H1 (cell line): ENCODE measurements around the gene THPO. TPM values are rescaled to one million over a fixed set of nuclear protein-coding genes. Genes with fewer than 3 reads are reported as not detected.

Experiments used
- CTCF ChIA-PET: fragments of 300-600 bp; sonication (Branson Sonifier 250); formaldehyde crosslinking; loops from one replicate; lab custom pipeline; 2021; ENCODE audit not compliant: partially characterized antibody; lab: Charles Lee
- POLR2A ChIA-PET: fragments of 300-600 bp; sonication (Branson Sonifier 250); formaldehyde crosslinking; loops from one replicate; lab custom pipeline; 2021; ENCODE audit warnings: inconsistent platforms; ENCODE audit not compliant: partially characterized antibody; lab: Charles Lee
- DNase-seq, 2 experiments: peaks; one replicate each; pipeline versions ENCODE4 v3.0.0 to v3.0.0-alpha.2; 2010 to 2022; ENCODE audit warnings: low spot score in 2 of 2, low read depth in 1 of 2, mixed read lengths in 1 of 2
- FAIRE-seq: peaks from 2 replicates; lab custom pipeline; 2011; peaks lifted over from hg19 to GRCh38; lab: Jason Lieb, UNC
- H2AFZ ChIP-seq: 2 replicates; pipeline ENCODE4 v1.8.1; 2012; ENCODE audit warnings: low read length, inconsistent platforms
- H2AK5ac ChIP-seq: 2 replicates; pipeline ENCODE4 v1.6.1; 2013; ENCODE audit warnings: low read depth, low read length
- H2BK120ac ChIP-seq: replicated peaks from 2 replicates; pipeline ENCODE3; 2013; ENCODE audit warnings: low read depth, low read length, inconsistent platforms
- H2BK12ac ChIP-seq: 2 replicates; pipeline ENCODE4 v1.6.1; 2013; ENCODE audit warnings: low read depth, low read length
- H2BK15ac ChIP-seq: 2 replicates; pipeline ENCODE4 v1.6.1; 2013; ENCODE audit warnings: low read length
- H2BK20ac ChIP-seq: 2 replicates; pipeline ENCODE4 v1.6.1; 2013; ENCODE audit warnings: low read length
- H2BK5ac ChIP-seq: 2 replicates; pipeline ENCODE4 v1.6.1; 2013; ENCODE audit warnings: low read depth, low read length
- H3K14ac ChIP-seq: 2 replicates; pipeline ENCODE4 v1.6.1; 2013; ENCODE audit warnings: inconsistent platforms; ENCODE audit not compliant: insufficient read length
- H3K18ac ChIP-seq: 2 replicates; pipeline ENCODE4 v1.6.1; 2013; ENCODE audit warnings: low read length; ENCODE audit errors: extremely low read depth
- H3K23ac ChIP-seq: 2 replicates; pipeline ENCODE4 v1.6.1; 2013; ENCODE audit warnings: inconsistent platforms; ENCODE audit not compliant: insufficient read length
- H3K23me2 ChIP-seq: 2 replicates; pipeline ENCODE4 v1.6.1; 2013; ENCODE audit warnings: low read depth, low read length
- H3K27ac ChIP-seq: 2 replicates; pipeline ENCODE4 v1.6.1; 2011; ENCODE audit warnings: low read depth, low read length, inconsistent platforms
- H3K27me3 ChIP-seq, 4 experiments: replicated peaks in 1 of 4; 1 replicate in 1 of 4; 2 replicates in 3 of 4; pipeline versions ENCODE4 v1.6.1 to v1.8.1; 2011 to 2013; ENCODE audit warnings: low read length in 3 of 4, mild to moderate bottlenecking in 3 of 4, inconsistent platforms in 2 of 4, mixed read lengths in 2 of 4, moderate library complexity in 1 of 4; ENCODE audit not compliant: control insufficient read depth in 3 of 4, insufficient read depth in 3 of 4; ENCODE audit errors: extremely low read depth in 1 of 4
- H3K36me3 ChIP-seq, 4 experiments: 2 replicates each; pipeline versions ENCODE4 v1.6.1 to v1.8.1; 2011 to 2013; ENCODE audit warnings: mild to moderate bottlenecking in 4 of 4, low read length in 3 of 4, moderate library complexity in 2 of 4, control low read depth in 1 of 4, inconsistent platforms in 1 of 4; ENCODE audit not compliant: insufficient read depth in 4 of 4, control insufficient read depth in 2 of 4
- H3K4ac ChIP-seq: replicated peaks from 2 replicates; pipeline ENCODE3; 2013; ENCODE audit warnings: low read length, low read depth, mixed read lengths, inconsistent platforms; ENCODE audit not compliant: insufficient read length
- H3K4me1 ChIP-seq, 4 experiments: replicated peaks in 1 of 4; 1 replicate in 1 of 4; 2 replicates in 3 of 4; pipeline versions ENCODE4 v1.6.1 to v1.8.1; 2011 to 2013; ENCODE audit warnings: low read length in 3 of 4, inconsistent platforms in 2 of 4, mixed read lengths in 1 of 4; ENCODE audit not compliant: insufficient read depth in 4 of 4, control insufficient read depth in 3 of 4
- H3K4me2 ChIP-seq, 2 experiments: 2 replicates each; pipeline versions ENCODE4 v1.6.1 to v1.8.1; 2011 to 2013; ENCODE audit warnings: low read depth in 2 of 2, low read length in 2 of 2, control low read depth in 1 of 2, inconsistent platforms in 1 of 2, mild to moderate bottlenecking in 1 of 2; ENCODE audit not compliant: insufficient read depth in 1 of 2
- H3K4me3 ChIP-seq, 4 experiments: fragments of 200-600, 300-600 bp in 1 of 4; sonication (generic), shearing (Covaris generic), sonication (Bioruptor Twin) in 1 of 4; 2 replicates each; pipeline versions ENCODE4 v1.5.1 to v1.8.1; 2011 to 2016; ENCODE audit warnings: low read length in 4 of 4, low read depth in 3 of 4, control low read depth in 2 of 4, inconsistent platforms in 2 of 4, mild to moderate bottlenecking in 2 of 4, mixed read lengths in 1 of 4, moderate library complexity in 1 of 4; ENCODE audit not compliant: insufficient read depth in 2 of 4; ENCODE audit errors: extremely low read depth in 1 of 4
- H3K56ac ChIP-seq: replicated peaks from 2 replicates; pipeline ENCODE3; 2013; ENCODE audit warnings: low read depth, mild to moderate bottlenecking, mixed read lengths, low read length, inconsistent platforms; ENCODE audit not compliant: insufficient read length
- H3K79me1 ChIP-seq: 2 replicates; pipeline ENCODE4 v1.6.1; 2013; ENCODE audit warnings: low read depth, low read length, control low read depth
- H3K79me2 ChIP-seq, 2 experiments: 2 replicates each; pipeline versions ENCODE4 v1.6.1 to v1.8.1; 2012 to 2013; ENCODE audit warnings: low read length in 2 of 2, mild to moderate bottlenecking in 2 of 2, inconsistent platforms in 1 of 2; ENCODE audit not compliant: insufficient read depth in 2 of 2, control insufficient read depth in 1 of 2
- H3K9ac ChIP-seq, 4 experiments: replicated peaks in 1 of 4; 1 replicate in 1 of 4; 2 replicates in 3 of 4; pipeline versions ENCODE4 v1.6.1 to v1.8.1; 2011 to 2013; ENCODE audit warnings: low read depth in 3 of 4, low read length in 3 of 4, control low read depth in 2 of 4, mild to moderate bottlenecking in 2 of 4, moderate library complexity in 2 of 4, inconsistent platforms in 1 of 4; ENCODE audit errors: extremely low read depth in 1 of 4
- H3K9me3 ChIP-seq, 2 experiments: 2 replicates each; pipeline versions ENCODE4 v1.6.1 to v1.8.1; 2012 to 2013; ENCODE audit warnings: mild to moderate bottlenecking in 2 of 2, moderate library complexity in 2 of 2, control low read depth in 1 of 2, inconsistent platforms in 1 of 2, low read depth in 1 of 2, low read length in 1 of 2, mixed read lengths in 1 of 2; ENCODE audit not compliant: insufficient read depth in 2 of 2
- H4K20me1 ChIP-seq, 2 experiments: replicated peaks in 1 of 2; 2 replicates each; pipeline versions ENCODE3 to v1.8.1; 2011 to 2013; ENCODE audit warnings: inconsistent platforms in 2 of 2, low read length in 2 of 2, mild to moderate bottlenecking in 1 of 2; ENCODE audit not compliant: insufficient read depth in 2 of 2, control insufficient read depth in 1 of 2
- H4K5ac ChIP-seq: 2 replicates; pipeline ENCODE4 v1.6.1; 2013; ENCODE audit warnings: low read length, low read depth, mixed read lengths, inconsistent platforms; ENCODE audit not compliant: insufficient read length
- H4K8ac ChIP-seq: 2 replicates; pipeline ENCODE4 v1.8.0; 2013; ENCODE audit warnings: mild to moderate bottlenecking, moderate library complexity, low read length, inconsistent platforms; ENCODE audit not compliant: insufficient read depth; ENCODE audit errors: extremely low read depth
- H4K91ac ChIP-seq: replicated peaks from 2 replicates; pipeline ENCODE3; 2013; ENCODE audit warnings: low read length, mixed read lengths, inconsistent platforms; ENCODE audit not compliant: insufficient read length
- BACH1 ChIP-seq: IDR thresholded peaks from 2 replicates; pipeline ENCODE4 v1.6.1; 2012; ENCODE audit warnings: low read length, improper control_type of control experiment
- FOSL1 ChIP-seq: IDR thresholded peaks from 2 replicates; pipeline ENCODE4 v1.6.1; 2011; ENCODE audit warnings: mild to moderate bottlenecking, low read depth, low read length, moderate library complexity; ENCODE audit not compliant: insufficient read depth
- GABPA ChIP-seq: IDR thresholded peaks from 2 replicates; pipeline ENCODE4 v1.6.1; 2011; ENCODE audit warnings: mild to moderate bottlenecking, low read length, moderate library complexity, borderline replicate concordance; ENCODE audit not compliant: insufficient read depth
- KDM5A ChIP-seq: fragments of 200-600 bp; IDR thresholded peaks from 2 replicates; pipeline ENCODE4 v1.7.1; 2012; ENCODE audit warnings: mild to moderate bottlenecking, low read length, inconsistent platforms, mixed read lengths
- NRF1 ChIP-seq: IDR thresholded peaks from 2 replicates; pipeline ENCODE4 v1.6.1; 2011; ENCODE audit warnings: mild to moderate bottlenecking, low read depth, low read length, improper control_type of control experiment
- SUZ12 ChIP-seq: fragments of 200-600 bp; sonication (generic); IDR thresholded peaks from 2 replicates; pipeline ENCODE4 v1.6.1; 2012; ENCODE audit warnings: mild to moderate bottlenecking, inconsistent platforms, low read length, moderate library complexity, mixed read lengths
- TEAD4 ChIP-seq: IDR thresholded peaks from 2 replicates; pipeline ENCODE4 v1.6.1; 2012; ENCODE audit warnings: low read depth, low read length, inconsistent platforms, mixed read lengths
- ZNF274 ChIP-seq: IDR thresholded peaks from 2 replicates; pipeline ENCODE4 v1.7.0; 2012; ENCODE audit warnings: low read length, borderline replicate concordance; ENCODE audit errors: extremely low read depth
- WGBS, 2 experiments: shearing (Covaris generic) in 1 of 2; methylation state at CpG; one replicate each; pipeline versions ENCODE4 v1.1.6 to v1.1.7; 2013 to 2015; ENCODE audit warnings: low lambda C conversion rate in 2 of 2, mixed read lengths in 2 of 2, inconsistent platforms in 1 of 2, low coverage in 1 of 2, missing lambda C conversion rate in 1 of 2; ENCODE audit not compliant: insufficient replicate concordance in 2 of 2, insufficient coverage in 1 of 2, insufficient read length in 1 of 2; ENCODE audit errors: extremely low coverage in 1 of 2, missing lambda C conversion rate in 1 of 2; 5-methylcytosine and 5-hydroxymethylcytosine counted together
- polyA plus RNA-seq, 7 experiments: library from polyadenylated mRNA; depleted of rRNA in 3 of 7; stranded (reverse) in 5 of 7; unstranded in 2 of 7; fragments of >200 nt in 5 of 7; fragments of 200-250 nt in 2 of 7; gene quantifications; 1 replicate in 5 of 7; 2 replicates in 1 of 7; 4 replicates in 1 of 7; pipeline versions ENCODE4 v1.2.1 to v1.2.3, GENCODE V29; 2011 to 2013; ENCODE audit warnings: missing spikeins in 2 of 7, mixed read lengths in 2 of 7
- total RNA-seq: library from RNA; stranded (reverse); fragmentation: NEBNext Ultra II Directional; extraction: Animal tissue kit (Norgen Biotek cat#: 25700); gene quantifications from 2 replicates; pipeline ENCODE4 v1.2.1, GENCODE V29; 2021
- TF ChIP-seq, protein P1 (sequence below), 3 experiments: IDR thresholded peaks; 1 replicate in 2 of 3; 2 replicates in 1 of 3; pipeline versions ENCODE4 v1.5.1 to v1.6.1; 2011; ENCODE audit warnings: low read length in 3 of 3, mild to moderate bottlenecking in 3 of 3, inconsistent platforms in 2 of 3, low read depth in 1 of 3, moderate library complexity in 1 of 3; ENCODE audit not compliant: insufficient read depth in 1 of 3; ENCODE audit errors: control extremely low read depth in 1 of 3
- TF ChIP-seq, protein P2 (sequence below): IDR thresholded peaks from 2 replicates; pipeline ENCODE4 v1.6.1; 2011; ENCODE audit warnings: low read depth, mild to moderate bottlenecking, low read length; ENCODE audit not compliant: insufficient read depth

THPO gene
- total and polyA plus RNA-seq, 2 of the 8 experiments (the other 6 are each of a cell fraction or from before 2014, with no cell fraction given): 0.82 to 1.2 TPM

DNA sequence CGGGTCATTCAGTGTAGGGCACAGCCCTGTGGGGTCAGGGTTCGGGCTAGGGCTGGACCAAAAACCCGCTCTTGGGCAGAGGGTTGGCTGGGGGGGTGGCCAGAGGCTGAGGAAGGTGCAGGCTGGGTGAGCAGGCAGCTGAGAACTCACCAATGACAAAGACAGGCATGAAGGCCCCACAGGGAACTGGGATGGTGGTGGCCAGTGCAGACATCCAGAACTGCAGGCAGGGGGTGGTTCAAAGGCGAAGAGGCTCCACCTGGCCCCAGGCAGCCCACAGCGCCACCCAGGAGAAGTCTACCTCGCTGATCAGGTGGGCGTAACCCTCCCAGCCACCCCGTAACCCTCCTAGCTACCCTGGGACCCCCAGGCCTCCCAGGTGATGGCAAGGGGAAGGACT is 23.3 kb downstream of the THPO start:
- CTCF ChIA-PET: interaction anchor here (0.8 to 6.8 kb wide), 18 partner anchors 11 to 424 kb away, joined by 3 to 49 read pairs (median 3); no protein-coding TSS in a partner anchor
- no peak for FAIRE-seq
- 72% methylated on average over 5 of the region's 8 CpGs; no CpG with 5 or more reads in 1 of the 2 experiments for WGBS, 2 experiments

More for the DNA sequence above, 23.3 kb downstream of the THPO start:
- DNase-seq: no peak
- H3K18ac ChIP-seq: no peak overlapping the region
- H3K14ac ChIP-seq: no peak overlapping the region
- no peaks in the 10 kb centered on the region for H3K27me3 ChIP-seq
- peaks cover 7 to 42% (median 26%) of the 10 kb centered on the region in 4 experiments; a peak in 7 of 8 replicates for H3K36me3 ChIP-seq
- TF ChIP-seq ZNF274 (no peak), FOSL1 (no peak), NRF1 (no peak), KDM5A (no peak), GABPA (no peak), SUZ12 (no peak), TEAD4 (no peak), BACH1 (no peak)
- TF ChIP-seq, protein P1, sequence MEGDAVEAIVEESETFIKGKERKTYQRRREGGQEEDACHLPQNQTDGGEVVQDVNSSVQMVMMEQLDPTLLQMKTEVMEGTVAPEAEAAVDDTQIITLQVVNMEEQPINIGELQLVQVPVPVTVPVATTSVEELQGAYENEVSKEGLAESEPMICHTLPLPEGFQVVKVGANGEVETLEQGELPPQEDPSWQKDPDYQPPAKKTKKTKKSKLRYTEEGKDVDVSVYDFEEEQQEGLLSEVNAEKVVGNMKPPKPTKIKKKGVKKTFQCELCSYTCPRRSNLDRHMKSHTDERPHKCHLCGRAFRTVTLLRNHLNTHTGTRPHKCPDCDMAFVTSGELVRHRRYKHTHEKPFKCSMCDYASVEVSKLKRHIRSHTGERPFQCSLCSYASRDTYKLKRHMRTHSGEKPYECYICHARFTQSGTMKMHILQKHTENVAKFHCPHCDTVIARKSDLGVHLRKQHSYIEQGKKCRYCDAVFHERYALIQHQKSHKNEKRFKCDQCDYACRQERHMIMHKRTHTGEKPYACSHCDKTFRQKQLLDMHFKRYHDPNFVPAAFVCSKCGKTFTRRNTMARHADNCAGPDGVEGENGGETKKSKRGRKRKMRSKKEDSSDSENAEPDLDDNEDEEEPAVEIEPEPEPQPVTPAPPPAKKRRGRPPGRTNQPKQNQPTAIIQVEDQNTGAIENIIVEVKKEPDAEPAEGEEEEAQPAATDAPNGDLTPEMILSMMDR (IDR thresholded peaks at IDR 0.05; ENCODE audit: control extremely low read depth in 1 of 3, insufficient read depth in 1 of 3, low read depth in 1 of 3, low read length in 3 of 3): no peak
- TF ChIP-seq, protein P2, sequence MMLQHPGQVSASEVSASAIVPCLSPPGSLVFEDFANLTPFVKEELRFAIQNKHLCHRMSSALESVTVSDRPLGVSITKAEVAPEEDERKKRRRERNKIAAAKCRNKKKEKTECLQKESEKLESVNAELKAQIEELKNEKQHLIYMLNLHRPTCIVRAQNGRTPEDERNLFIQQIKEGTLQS: no peak
- no peak overlapping the region for H3K56ac ChIP-seq
- H2BK15ac ChIP-seq: no peak overlapping the region
- H2BK12ac ChIP-seq: no peak overlapping the region
- H3K79me1 ChIP-seq: no peaks in the 10 kb centered on the region
- H3K4me3 ChIP-seq: no peak overlapping the region
- H3K9ac ChIP-seq: no peak overlapping the region
- H2BK20ac ChIP-seq: no peak overlapping the region
- no peaks in the 10 kb centered on the region for H3K23me2 ChIP-seq
- H2AFZ ChIP-seq: no peak overlapping the region
- H4K20me1 ChIP-seq: peaks cover 4 to 11% of the 10 kb centered on the region in 2 experiments
- H2AK5ac ChIP-seq: no peak overlapping the region
- H4K91ac ChIP-seq: no peak overlapping the region
- no peak overlapping the region for H3K23ac ChIP-seq
- H3K9me3 ChIP-seq: no peaks in the 10 kb centered on the region
- no peak overlapping the region for H3K27ac ChIP-seq
- H2BK120ac ChIP-seq: no peak overlapping the region
- no peak overlapping the region for H3K4ac ChIP-seq
- no peak overlapping the region; the same call in 1 of the 2 replicates for H2BK5ac ChIP-seq
- H3K4me1 ChIP-seq: peaks cover 0 to 8% (median 5%) of the 10 kb centered on the region in 4 experiments; a peak in 2 of 7 replicates
- POLR2A ChIA-PET: interaction anchor here (1.0 to 3.4 kb wide), 7 partner anchors 9 to 39 kb away, joined by 3 to 13 read pairs (median 3); partner anchors contain the start of gene FAM131A
- H3K79me2 ChIP-seq: no peaks in the 10 kb centered on the region
- H4K5ac ChIP-seq: no peak overlapping the region
- H3K4me2 ChIP-seq: no peak overlapping the region
- no peak overlapping the region for H4K8ac ChIP-seq
